Aorta (tissue), 5 donors: ENCODE data around the gene ITM2B. TPM values are rescaled to one million over a fixed set of nuclear protein-coding genes. Genes with fewer than 3 reads are reported as not detected.
"Not testable (repeated sequence)": the region's sequence is repeated elsewhere in the genome, so short reads cannot be mapped to it uniquely, and the experiment has no call there.

Experiments
- ATAC-seq: fragments of 200-7000 bp; cut with Tn5 transposase; one replicate; pipeline ENCODE4 v1.9.1; 2022; ENCODE audit warnings: moderate library complexity; ENCODE audit not compliant: low FRiP score
- DNase-seq, 2 donors: peaks; one replicate each; pipeline ENCODE4 v3.0.0-alpha.2; 2020
- H3K27ac ChIP-seq, 2 donors: one replicate each; pipeline ENCODE4 v1.5.1; 2013; ENCODE audit warnings: low read length in 2 of 2, mild to moderate bottlenecking in 2 of 2, moderate library complexity in 2 of 2, control low read depth in 1 of 2, inconsistent platforms in 1 of 2, low read depth in 1 of 2
- H3K27me3 ChIP-seq, 2 donors: one replicate each; pipeline ENCODE4 v1.6.1; 2013; ENCODE audit warnings: control low read depth in 1 of 2, low read length in 1 of 2, mild to moderate bottlenecking in 1 of 2, moderate library complexity in 1 of 2; ENCODE audit not compliant: insufficient read depth in 2 of 2, control insufficient read depth in 1 of 2
- H3K36me3 ChIP-seq, 2 donors: one replicate each; pipeline ENCODE4 v1.6.1; 2013; ENCODE audit warnings: control low read depth in 1 of 2, low read length in 1 of 2, mild to moderate bottlenecking in 1 of 2; ENCODE audit not compliant: insufficient read depth in 2 of 2, control insufficient read depth in 1 of 2
- H3K4me1 ChIP-seq, 2 donors: one replicate each; pipeline ENCODE4 v1.6.1; 2013; ENCODE audit warnings: low read length in 2 of 2, control low read depth in 1 of 2, mild to moderate bottlenecking in 1 of 2, moderate library complexity in 1 of 2; ENCODE audit not compliant: insufficient read depth in 2 of 2, control insufficient read depth in 1 of 2
- H3K4me3 ChIP-seq, 2 donors: one replicate each; pipeline ENCODE4 v1.5.1; 2013; ENCODE audit warnings: low read length in 2 of 2, control low read depth in 1 of 2, mild to moderate bottlenecking in 1 of 2
- H3K9me3 ChIP-seq: one replicate; pipeline ENCODE4 v1.6.1; 2013; ENCODE audit warnings: mild to moderate bottlenecking, low read length; ENCODE audit not compliant: control insufficient read depth
- WGBS, 2 donors: extraction: QIAGEN DNeasy Blood & Tissue Kit; methylation state at CpG; one replicate each; pipeline ENCODE4 v1.1.7; 2013; 5-methylcytosine and 5-hydroxymethylcytosine counted together
- intact Hi-C, 2 donors: fragments of 100-400 bp; cut with DNase I; formaldehyde crosslinking; loops; one replicate each; pipeline versions ENCODE4 v1.14.2 to v1.15.0; 2022
- polyA plus RNA-seq, 2 donors: library from polyadenylated mRNA; stranded (reverse); fragments of 200-250 nt; gene quantifications; one replicate each; pipeline ENCODE4 v1.2.3, GENCODE V29; 2013
- total RNA-seq, 2 donors: library from RNA; stranded (reverse); fragmentation: NEBNext Ultra II Directional; extraction: Animal tissue kit (Norgen Biotek cat#: 25700); gene quantifications; one replicate each; pipeline ENCODE4 v1.2.1, GENCODE V29; 2021
- donor health status: healthy with polysubstance abuse.
- donor health status: Bipolar disorder and iron deficiency.
- donor health status: DM: no; HTN: no; CAD: no.
- donor health status: DM: no; HTN: no; CAD: no.
- donor health status: DM: yes; HTN: yes; CAD: no.

Gene ITM2B
- total and polyA plus RNA-seq, 4 donors = 371 to 929 (median 660) TPM

GRCh38 chr13:48233889-48234488 lies 983 bp downstream of the ITM2B start:
- ATAC-seq (peak; percentile 1), DNase-seq (no peak)
- Histone ChIP-seq H3K27me3 (no peaks in the 10 kb centered on the region), H3K4me3 (peak overlapping the region; percentile 65 to 89), H3K9me3 (no peaks in the 10 kb centered on the region), H3K36me3 (no peaks in the 10 kb centered on the region), H3K27ac (peak overlapping the region; percentile 90 to 98), H3K4me1 (peaks cover 0 to 12% of the 10 kb centered on the region in 2 donors)
- WGBS, 2 donors = 0 to 1% methylated on average over 12 of the region's 12 CpGs
- intact Hi-C loops = loop anchor here in 1 of 2 donors (2.0 to 10.0 kb wide), 3 partner anchors 71 to 139 kb away; partner anchors contain the start of genes MED4 and RB1

- H3K4me3 ChIP-seq = peak overlapping the region; percentile 65 to 89
- no peaks in the 10 kb centered on the region for H3K9me3 ChIP-seq
- H3K36me3 ChIP-seq = no peaks in the 10 kb centered on the region
- H3K27me3 ChIP-seq = no peaks in the 10 kb centered on the region
- ATAC-seq (no peak), DNase-seq (no peak)
- H3K4me1 ChIP-seq = peaks cover 0 to 12% of the 10 kb centered on the region in 2 donors
- 1% methylated on average over 7 of the region's 7 CpGs for WGBS, 2 donors
- H3K27ac ChIP-seq = peak overlapping the region in 1 of 2 donors; percentile 36
- intact Hi-C loops = loop anchor here in 1 of 2 donors (10.0 kb wide), 1 partner anchor 70 kb away; the partner anchor contains the start of gene RB1
Measured at GRCh38 chr13:48234566-48235340, 1.7 kb downstream of the ITM2B start.

- H3K4me3 ChIP-seq = peak overlapping the region; percentile 65 to 89
- H3K27ac ChIP-seq = peak overlapping the region; percentile 26 to 36
- H3K27me3 ChIP-seq = no peaks in the 10 kb centered on the region
- peak; percentile 42 for ATAC-seq
- H3K4me1 ChIP-seq = peaks cover 0 to 12% of the 10 kb centered on the region in 2 donors
- no peaks in the 10 kb centered on the region for H3K9me3 ChIP-seq
- no peaks in the 10 kb centered on the region for H3K36me3 ChIP-seq
- WGBS, 2 donors = 1 to 2% methylated on average over 7 of the region's 7 CpGs
- no peak for DNase-seq
- intact Hi-C loops = loop anchor here in 1 of 2 donors (10.0 kb wide), 1 partner anchor 69 kb away; the partner anchor contains the start of gene RB1
Measured at GRCh38 chr13:48235341-48236135, 2.5 kb downstream of the ITM2B start.

GRCh38 chr13:48236528-48237353 lies 3.7 kb downstream of the ITM2B start:
- H3K4me1 ChIP-seq = peaks cover 0 to 8% of the 10 kb centered on the region in 2 donors
- no peaks in the 10 kb centered on the region for H3K27me3 ChIP-seq
- no peaks in the 10 kb centered on the region for H3K9me3 ChIP-seq
- DNase-seq (no peak), ATAC-seq (no peak)
- H3K4me3 ChIP-seq = peak overlapping the region; percentile 38 to 41
- WGBS, 2 donors = 16% methylated on average over 3 of the region's 3 CpGs
- no peaks in the 10 kb centered on the region for H3K36me3 ChIP-seq
- intact Hi-C loops = loop anchor here in 1 of 2 donors (10.0 kb wide), 1 partner anchor 68 kb away; the partner anchor contains the start of gene RB1
- H3K27ac ChIP-seq = no peak overlapping the region

GRCh38 chr13:48239369-48239768 lies 6.4 kb downstream of the ITM2B start:
- not testable (repeated sequence) for H3K27ac ChIP-seq, DNase-seq, H3K36me3 ChIP-seq, H3K4me1 ChIP-seq, ATAC-seq, H3K9me3 ChIP-seq, H3K4me3 ChIP-seq, H3K27me3 ChIP-seq
- intact Hi-C loops = loop anchor here in 1 of 2 donors (10.0 kb wide), 1 partner anchor 65 kb away; the partner anchor contains the start of gene RB1
- WGBS, 2 donors = 96 to 98% methylated on average over 6 of the region's 6 CpGs

- no peak for DNase-seq
- no peak overlapping the region for H3K27ac ChIP-seq
- H3K36me3 ChIP-seq = no peaks in the 10 kb centered on the region
- intact Hi-C loops = no loop called here
- H3K4me3 ChIP-seq = no peak overlapping the region
- 73 to 75% methylated on average over 4 of the region's 4 CpGs for WGBS, 2 donors
- no peaks in the 10 kb centered on the region for H3K9me3 ChIP-seq
- H3K4me1 ChIP-seq = peaks cover 0 to 1% of the 10 kb centered on the region in 2 donors
- ATAC-seq = no peak
- H3K27me3 ChIP-seq = no peaks in the 10 kb centered on the region
Measured at GRCh38 chr13:48241651-48242050, 8.6 kb downstream of the ITM2B start.

GRCh38 chr13:48242677-48243076 lies 9.7 kb downstream of the ITM2B start:
- Histone ChIP-seq H3K27ac (no peak overlapping the region), H3K36me3 (no peaks in the 10 kb centered on the region), H3K4me3 (no peak overlapping the region), H3K4me1 (no peaks in the 10 kb centered on the region), H3K9me3 (no peaks in the 10 kb centered on the region), H3K27me3 (no peaks in the 10 kb centered on the region)
- intact Hi-C loops = no loop called here
- 87 to 91% methylated on average over 1 of the region's 1 CpG for WGBS, 2 donors
- DNase-seq = no peak
- ATAC-seq = no peak

- H3K27me3 ChIP-seq = no peaks in the 10 kb centered on the region
- DNase-seq (no peak), ATAC-seq (no peak)
- no peak overlapping the region for H3K27ac ChIP-seq
- H3K4me1 ChIP-seq = no peaks in the 10 kb centered on the region
- H3K9me3 ChIP-seq = no peaks in the 10 kb centered on the region
- no peaks in the 10 kb centered on the region for H3K36me3 ChIP-seq
- 61 to 76% methylated on average over 1 of the region's 1 CpG for WGBS, 2 donors
- no peak overlapping the region for H3K4me3 ChIP-seq
- intact Hi-C loops = no loop called here
Measured at GRCh38 chr13:48244159-48244558, 11.2 kb downstream of the ITM2B start.
